GM12878 (cell line): ENCODE measurements around the gene GIPC3. TPM values are rescaled to one million over a fixed set of nuclear protein-coding genes. Genes with fewer than 3 reads are reported as not detected.

Experiments used
- BMI1 ChIP-seq: fragments of 450-650 bp; IDR thresholded peaks from 2 replicates; pipeline ENCODE4 v1.6.1; 2016; ENCODE audit warnings: mild to moderate bottlenecking, moderate library complexity, borderline replicate concordance
- CHD4 ChIP-seq: fragments of 200-600 bp; sonication (generic); IDR thresholded peaks from 2 replicates; pipeline ENCODE4 v1.6.1; 2016; ENCODE audit warnings: mild to moderate bottlenecking
- DPF2 ChIP-seq: fragments of 450-650 bp; IDR thresholded peaks from 2 replicates; pipeline ENCODE4 v1.6.1; 2017; ENCODE audit warnings: mild to moderate bottlenecking
- ESRRA ChIP-seq: IDR thresholded peaks from 2 replicates; pipeline ENCODE4 v1.6.1; 2012; ENCODE audit warnings: mild to moderate bottlenecking, low read length, improper control_type of control experiment
- IRF4 ChIP-seq: IDR thresholded peaks from 2 replicates; pipeline ENCODE4 v1.6.1; 2011; ENCODE audit warnings: low read depth, low read length
- MYC ChIP-seq: IDR thresholded peaks from 2 replicates; pipeline ENCODE4 v1.6.1; 2011; ENCODE audit warnings: mild to moderate bottlenecking, low read length, moderate library complexity, inconsistent platforms; ENCODE audit not compliant: insufficient read depth, insufficient replicate concordance, insufficient read length, severe bottlenecking
- NFIC ChIP-seq: IDR thresholded peaks from 2 replicates; pipeline ENCODE4 v1.6.1; 2012; ENCODE audit warnings: low read depth, mild to moderate bottlenecking, inconsistent platforms, low read length, moderate library complexity
- SMAD5 ChIP-seq: IDR thresholded peaks from 2 replicates; pipeline ENCODE4 v1.6.1; 2016; ENCODE audit warnings: antibody characterized with exemption, low read depth
- YY1 ChIP-seq: IDR thresholded peaks from 2 replicates; pipeline ENCODE4 v1.6.1; 2011; ENCODE audit warnings: low read depth, mild to moderate bottlenecking, low read length
- polyA plus RNA-seq, 11 experiments: library from polyadenylated mRNA; depleted of rRNA in 4 of 11; unstranded in 6 of 11; stranded (reverse) in 5 of 11; fragments of >200 nt; fragmentation: Nextera tagmentation in 4 of 11; fragmentation: Illumina TruSeq in 1 of 11; extraction: Ambion mirVana in 4 of 11; extraction: Trizol in 1 of 11; gene quantifications; 1 replicate in 1 of 11; 2 replicates in 10 of 11; pipeline versions ENCODE4 v1.2.1 to v1.2.3, GENCODE V29; 2011 to 2016; ENCODE audit warnings: inconsistent platforms in 2 of 11, missing spikeins in 2 of 11, low read depth in 1 of 11
- total RNA-seq, 4 experiments: library from RNA; depleted of rRNA in 3 of 4; stranded (reverse); fragments of >200 nt in 3 of 4; fragmentation: Illumina TruSeq in 1 of 4; extraction: Trizol in 1 of 4; gene quantifications; 2 replicates each; pipeline versions ENCODE4 v1.2.1 to v1.2.3, GENCODE V29; 2013 to 2021
- TF ChIP-seq, protein P1 (sequence below): fragments of 450-650 bp; IDR thresholded peaks from 2 replicates; pipeline ENCODE4 v1.6.1; 2017; ENCODE audit warnings: borderline replicate concordance
- TF ChIP-seq, protein P2 (sequence below): fragments of 450-650 bp; formaldehyde crosslinking; IDR thresholded peaks from 2 replicates; pipeline ENCODE4 v1.4.0; 2022; ENCODE audit warnings: mild to moderate bottlenecking, moderate library complexity

The GIPC3 gene
- total and polyA plus RNA-seq, 10 of the 15 experiments (the other 5 are each of a cell fraction or from before 2014, with no cell fraction given), result not detected

DNA sequence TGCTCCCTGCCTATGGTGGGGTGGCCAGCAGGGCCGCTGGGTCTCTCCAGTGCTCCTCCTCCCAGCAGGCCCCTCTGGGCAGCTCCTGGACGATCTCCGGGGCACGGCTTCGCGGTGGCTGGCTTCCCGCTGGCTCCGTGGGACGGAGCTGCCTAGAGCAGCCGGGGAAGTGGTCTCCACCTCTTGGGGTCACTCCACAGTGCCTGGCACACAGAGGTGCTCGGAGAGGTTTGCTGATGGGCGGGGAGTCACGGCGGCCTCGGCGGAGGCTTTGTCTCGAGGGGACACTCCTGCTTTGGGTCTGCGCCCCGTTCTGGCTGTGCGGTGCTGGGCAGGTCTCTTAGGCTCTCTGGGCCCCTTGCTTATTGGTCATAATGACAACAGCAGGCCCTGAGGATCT is 51.2 kb downstream of the GIPC3 start (continued):
- TF ChIP-seq, protein P1, sequence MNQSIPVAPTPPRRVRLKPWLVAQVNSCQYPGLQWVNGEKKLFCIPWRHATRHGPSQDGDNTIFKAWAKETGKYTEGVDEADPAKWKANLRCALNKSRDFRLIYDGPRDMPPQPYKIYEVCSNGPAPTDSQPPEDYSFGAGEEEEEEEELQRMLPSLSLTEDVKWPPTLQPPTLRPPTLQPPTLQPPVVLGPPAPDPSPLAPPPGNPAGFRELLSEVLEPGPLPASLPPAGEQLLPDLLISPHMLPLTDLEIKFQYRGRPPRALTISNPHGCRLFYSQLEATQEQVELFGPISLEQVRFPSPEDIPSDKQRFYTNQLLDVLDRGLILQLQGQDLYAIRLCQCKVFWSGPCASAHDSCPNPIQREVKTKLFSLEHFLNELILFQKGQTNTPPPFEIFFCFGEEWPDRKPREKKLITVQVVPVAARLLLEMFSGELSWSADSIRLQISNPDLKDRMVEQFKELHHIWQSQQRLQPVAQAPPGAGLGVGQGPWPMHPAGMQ, result no peak
- no peak for TF ChIP-seq CHD4
- TF ChIP-seq ESRRA, result no peak
- no peak for TF ChIP-seq MYC
- TF ChIP-seq, protein P2, sequence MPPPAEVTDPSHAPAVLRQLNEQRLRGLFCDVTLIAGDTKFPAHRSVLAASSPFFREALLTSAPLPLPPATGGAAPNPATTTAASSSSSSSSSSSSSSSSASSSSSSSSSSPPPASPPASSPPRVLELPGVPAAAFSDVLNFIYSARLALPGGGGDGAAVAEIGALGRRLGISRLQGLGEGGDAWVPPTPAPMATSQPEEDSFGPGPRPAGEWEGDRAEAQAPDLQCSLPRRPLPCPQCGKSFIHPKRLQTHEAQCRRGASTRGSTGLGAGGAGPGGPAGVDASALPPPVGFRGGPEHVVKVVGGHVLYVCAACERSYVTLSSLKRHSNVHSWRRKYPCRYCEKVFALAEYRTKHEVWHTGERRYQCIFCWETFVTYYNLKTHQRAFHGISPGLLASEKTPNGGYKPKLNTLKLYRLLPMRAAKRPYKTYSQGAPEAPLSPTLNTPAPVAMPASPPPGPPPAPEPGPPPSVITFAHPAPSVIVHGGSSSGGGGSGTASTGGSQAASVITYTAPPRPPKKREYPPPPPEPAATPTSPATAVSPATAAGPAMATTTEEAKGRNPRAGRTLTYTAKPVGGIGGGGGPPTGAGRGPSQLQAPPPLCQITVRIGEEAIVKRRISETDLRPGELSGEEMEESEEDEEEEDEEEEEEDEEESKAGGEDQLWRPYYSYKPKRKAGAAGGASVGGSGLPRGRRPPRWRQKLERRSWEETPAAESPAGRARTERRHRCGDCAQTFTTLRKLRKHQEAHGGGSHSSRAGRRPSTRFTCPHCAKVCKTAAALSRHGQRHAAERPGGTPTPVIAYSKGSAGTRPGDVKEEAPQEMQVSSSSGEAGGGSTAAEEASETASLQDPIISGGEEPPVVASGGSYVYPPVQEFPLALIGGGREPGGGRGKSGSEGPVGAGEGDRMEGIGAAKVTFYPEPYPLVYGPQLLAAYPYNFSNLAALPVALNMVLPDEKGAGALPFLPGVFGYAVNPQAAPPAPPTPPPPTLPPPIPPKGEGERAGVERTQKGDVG (CRISPR knock-in tag), result no peak
- TF ChIP-seq SMAD5, result no peak
- TF ChIP-seq BMI1, result no peak
- TF ChIP-seq DPF2, result no peak
- TF ChIP-seq NFIC, result no peak
- no peak for TF ChIP-seq YY1
- TF ChIP-seq IRF4, result no peak
